Epidermal melanocyte (primary cell): Measurements from ENCODE around the gene CISTR.
"Not testable (repeated sequence)": the region's sequence is repeated elsewhere in the genome, so short reads cannot be mapped to it uniquely, and the experiment has no call there.

ENCODE experiments used
- DNase-seq: peaks from one replicate; pipeline ENCODE4 v3.0.0; 2011; ENCODE audit warnings: low spot score; ENCODE audit not compliant: insufficient read length

CISTR gene

DNA sequence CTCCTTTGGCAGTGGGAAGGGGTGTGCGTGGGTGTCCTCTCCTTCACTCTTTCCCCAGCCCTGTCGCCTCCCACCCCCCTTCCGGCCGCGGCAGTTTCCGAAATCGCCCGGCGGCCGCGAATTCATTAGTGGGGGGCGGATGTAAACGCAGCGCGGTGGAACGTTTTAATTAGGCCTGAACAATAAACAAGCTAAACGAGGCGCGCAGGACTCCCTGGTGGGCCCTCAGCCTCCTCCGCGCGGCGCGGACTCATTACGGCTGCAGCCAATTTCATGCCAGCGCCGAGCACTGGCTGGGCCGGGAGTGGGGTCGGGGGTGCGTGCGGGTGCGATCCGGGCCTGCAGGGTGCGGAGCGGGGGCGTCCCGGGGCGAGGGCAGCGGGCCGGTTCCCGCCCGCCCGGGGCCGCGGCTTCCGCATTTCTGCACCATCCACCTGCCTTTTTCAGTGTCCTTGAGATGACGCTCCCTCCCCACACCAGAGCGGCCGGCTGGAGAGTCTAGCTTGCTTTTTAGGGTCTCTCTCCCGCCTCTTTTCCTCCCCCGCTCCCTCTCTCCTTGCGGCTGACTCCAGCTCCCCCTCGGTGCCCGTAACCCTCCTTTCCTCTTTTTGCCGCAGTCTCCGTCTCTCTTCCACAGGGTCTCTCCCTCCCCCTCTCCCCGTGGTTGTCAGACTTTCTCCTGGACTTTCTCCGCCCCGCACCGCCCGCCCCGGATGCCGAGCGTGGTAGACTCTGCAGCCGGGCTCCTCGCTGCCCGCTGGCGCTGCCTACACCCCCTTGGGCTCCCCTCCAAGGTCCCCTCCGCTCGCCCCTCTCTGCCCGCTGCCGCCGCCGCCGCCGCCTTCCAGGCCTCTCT, at the start of gene CISTR:
TSS of gene CISTR (minus strand) at position 644 of the 856 bp plus-strand sequence.
- no peak for DNase-seq

DNA sequence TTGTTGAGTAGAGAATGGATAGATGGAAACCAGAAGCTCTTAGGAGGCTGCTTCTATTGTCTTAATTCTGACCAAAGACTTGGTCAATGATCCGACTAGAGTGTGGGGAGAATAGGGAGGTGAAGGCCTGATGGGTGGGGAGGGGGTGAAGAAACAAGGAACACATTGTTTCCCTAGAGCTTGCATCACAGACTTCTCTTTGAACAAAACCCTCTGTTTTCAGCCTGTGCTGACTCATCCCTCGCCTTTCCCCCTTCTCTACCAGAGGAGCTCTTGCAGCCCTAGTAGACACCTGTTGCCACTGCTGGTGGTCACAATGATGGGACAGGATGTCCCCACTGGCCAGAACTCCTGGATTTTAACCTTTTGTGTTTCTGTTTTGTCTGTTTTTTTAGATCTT, 46.8 kb upstream of the CISTR start:
- DNase-seq: no peak

DNA sequence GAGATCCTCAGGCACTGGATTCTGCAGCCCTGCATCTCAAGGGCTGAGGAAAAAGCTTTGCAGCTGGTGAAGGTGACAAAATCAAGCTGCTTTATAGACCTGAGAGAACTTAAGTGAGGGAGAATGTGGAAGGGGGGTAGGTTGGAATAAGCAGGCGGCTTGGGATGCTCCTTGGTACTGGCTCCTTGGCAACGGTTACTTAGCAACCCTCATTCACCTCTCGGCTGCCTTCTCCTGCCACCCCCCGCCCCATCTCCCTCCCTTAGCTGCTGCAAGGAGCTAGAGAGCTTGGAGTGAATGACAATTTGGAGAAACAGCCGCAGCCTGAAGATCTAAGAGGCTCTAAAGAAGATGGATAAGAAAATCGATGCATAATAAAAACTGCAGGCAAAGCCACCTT, 44.1 kb upstream of the CISTR start:
- DNase-seq: no peak

DNA sequence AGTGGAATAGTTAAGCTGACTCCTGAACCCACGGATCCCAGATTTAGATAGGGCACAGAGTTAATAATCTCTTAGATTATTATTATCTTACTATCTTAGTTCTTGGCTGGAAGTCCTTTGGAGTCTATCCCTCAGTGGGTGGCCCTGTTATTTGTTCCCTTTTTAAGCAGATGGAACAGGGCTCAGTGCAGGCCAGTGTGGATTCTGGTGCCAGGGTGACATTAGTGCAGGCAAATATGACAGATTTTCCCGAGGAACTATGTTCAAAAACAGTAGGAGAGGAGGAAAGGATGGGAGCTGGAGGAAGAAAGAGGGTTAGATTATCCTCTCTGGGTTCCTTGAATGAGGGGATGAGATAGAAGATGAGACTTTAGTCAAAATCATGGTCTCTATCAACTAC, 41.4 kb upstream of the CISTR start:
- no peak for DNase-seq

DNA sequence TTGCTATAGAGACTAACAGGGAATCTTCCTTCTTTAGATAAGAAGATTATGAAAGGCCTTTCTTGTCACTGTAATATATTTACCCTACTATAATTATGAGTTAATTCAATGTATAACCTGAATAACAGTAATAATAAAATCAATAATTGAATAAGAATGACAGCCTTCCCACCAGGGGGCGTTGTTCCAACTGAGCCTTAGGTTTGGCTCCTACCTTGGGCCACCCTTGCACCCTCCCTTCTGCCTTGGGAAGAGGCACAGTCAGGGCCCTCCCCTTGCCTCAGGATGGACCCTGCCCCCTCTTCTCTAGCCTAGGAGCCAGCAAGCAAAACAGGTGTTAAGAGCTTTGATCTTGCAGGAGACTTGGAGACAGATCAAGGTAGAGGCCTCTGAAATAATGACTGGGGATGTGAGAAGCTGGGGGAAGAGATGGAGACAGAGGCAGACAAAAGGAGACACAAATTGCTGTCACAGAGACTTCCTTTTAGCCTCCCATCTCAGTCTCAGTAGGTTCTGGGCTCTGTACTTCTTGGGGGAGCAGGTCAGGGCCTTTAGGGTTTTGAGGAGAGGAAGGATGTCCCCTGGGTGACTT, 40.1 kb upstream of the CISTR start:
- DNase-seq: no peak

DNA sequence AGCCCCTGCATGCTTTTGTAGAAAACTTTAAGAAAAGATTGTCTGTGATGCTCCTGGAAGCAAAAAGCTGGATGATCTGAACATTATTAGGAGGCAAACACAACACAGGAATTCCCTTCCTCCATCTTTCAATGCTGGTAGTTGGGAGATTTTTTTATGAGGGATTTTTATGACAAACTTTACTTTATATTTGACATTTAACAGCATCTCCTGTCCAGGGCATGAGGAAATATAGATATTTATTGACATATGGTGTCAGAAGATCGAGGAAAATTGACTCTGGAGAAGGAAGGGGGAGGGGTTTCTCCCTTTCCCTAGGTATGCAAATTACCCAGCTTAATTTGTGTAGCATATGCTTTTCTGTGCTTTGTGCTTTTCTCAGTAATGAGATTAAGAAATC, 37.8 kb upstream of the CISTR start:
- no peak for DNase-seq

DNA sequence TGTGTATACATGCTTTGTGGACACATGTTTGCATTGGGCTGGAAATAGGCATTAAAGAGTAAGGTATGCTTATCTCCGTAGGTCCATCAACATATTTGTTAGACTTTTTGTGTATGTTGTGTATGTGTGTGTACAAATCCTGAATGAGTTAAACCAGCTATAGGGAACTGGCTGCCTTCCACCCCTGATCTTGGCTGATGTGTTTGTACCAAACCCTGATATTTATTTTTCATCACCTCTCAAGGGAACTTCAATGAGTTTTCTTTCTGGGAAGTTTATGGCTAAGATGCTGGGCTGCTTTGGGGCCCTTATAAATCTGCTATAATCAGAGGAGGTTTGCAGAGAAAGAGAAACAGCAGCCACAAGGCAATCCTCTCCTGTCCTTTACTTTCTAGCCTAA, 37.1 kb upstream of the CISTR start:
- DNase-seq: no peak

DNA sequence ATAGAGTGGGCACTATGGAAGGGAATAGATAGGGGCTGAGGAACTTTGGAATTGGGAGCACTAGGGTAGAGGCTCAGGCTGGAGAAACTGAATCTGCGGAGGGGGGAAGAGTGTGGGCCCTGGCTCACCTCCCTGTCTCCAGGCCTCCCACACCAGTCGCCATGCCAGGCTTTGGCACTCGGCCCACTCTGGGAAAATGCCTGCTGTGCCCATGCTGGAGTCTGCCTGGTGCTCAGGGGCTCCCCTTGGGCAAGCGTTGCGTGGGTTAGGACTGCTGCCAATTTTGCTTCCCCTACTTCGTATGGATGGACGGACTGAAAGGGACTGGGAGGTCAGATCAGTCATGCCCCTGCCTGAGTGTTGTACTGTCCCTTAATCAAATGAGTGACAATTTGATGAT, 34.6 kb upstream of the CISTR start:
- DNase-seq: no peak

DNA sequence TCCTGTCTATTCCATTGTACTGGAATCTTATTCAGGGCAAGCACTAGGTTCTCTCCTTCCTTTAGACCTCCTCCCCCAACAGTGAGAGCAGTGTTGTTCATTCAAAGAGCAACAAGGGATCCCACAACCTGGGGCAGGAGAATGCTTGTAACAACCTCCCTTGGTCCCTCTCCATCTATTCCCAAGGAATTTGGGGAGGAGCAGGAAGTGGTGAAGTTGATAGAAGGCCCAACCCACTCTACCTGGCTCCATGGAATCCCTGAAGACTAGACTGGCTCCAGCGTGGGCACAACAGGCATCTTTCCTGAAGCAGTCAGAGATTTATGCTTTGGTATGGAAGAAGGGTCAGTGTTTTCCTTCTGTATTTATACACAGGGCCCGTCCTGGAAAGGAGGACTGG, 33.4 kb upstream of the CISTR start:
- no peak for DNase-seq

DNA sequence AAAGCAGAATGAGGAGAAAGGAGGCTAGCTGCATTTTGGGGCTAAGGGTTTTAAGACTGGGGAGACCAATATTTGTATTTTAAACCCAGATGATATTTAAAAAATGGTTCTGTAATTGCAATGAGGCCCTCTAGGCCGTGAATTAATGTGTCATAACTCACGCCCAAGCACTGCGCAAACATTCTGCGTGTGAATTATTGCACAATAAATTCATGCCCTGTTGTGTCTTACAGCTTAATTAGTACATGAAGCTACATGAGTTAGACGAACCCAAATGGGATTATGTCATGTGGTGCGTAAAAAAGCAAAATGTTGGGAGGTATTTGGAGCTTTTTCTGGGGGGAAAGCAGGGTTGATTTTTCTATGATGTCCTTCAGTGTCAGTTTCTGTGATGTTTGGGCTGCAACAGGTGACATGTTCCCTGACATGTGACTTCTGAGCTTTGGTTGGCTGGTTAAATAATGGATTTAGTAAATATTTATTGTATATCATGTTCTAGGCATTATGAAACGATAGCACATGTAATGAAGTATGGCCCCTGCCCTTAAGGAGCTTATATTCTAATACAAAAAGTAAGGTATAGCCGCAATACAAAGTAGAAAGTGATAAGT, 30.4 kb upstream of the CISTR start:
- no peak for DNase-seq

DNA sequence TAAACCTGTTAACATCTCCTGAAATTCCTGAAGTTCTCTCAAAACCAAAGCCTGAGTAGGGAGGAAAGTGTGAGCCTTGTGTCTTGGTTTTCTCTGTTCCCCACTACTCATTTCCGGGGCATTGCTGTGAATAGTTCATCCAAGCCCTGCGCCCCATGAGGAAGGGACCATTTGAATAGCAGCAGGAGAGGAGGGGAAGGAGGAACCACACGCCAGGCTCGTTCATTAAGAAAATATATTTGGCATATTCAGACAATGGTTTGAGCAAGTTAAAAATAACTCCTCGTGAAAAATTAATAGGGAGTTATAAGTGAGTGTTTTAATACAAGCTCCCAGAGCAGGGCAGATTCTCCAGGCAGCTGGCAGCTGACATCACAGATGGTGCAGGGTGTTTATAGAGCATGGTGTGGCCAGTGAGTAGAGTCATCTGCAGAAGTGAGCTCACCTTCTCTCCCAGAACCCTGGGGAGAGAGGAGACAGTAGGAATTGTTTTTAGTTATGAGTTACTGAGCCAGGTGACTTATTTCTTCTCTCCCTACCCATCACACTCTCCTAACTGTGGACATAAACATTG, 29.5 kb upstream of the CISTR start:
- DNase-seq: no peak

DNA sequence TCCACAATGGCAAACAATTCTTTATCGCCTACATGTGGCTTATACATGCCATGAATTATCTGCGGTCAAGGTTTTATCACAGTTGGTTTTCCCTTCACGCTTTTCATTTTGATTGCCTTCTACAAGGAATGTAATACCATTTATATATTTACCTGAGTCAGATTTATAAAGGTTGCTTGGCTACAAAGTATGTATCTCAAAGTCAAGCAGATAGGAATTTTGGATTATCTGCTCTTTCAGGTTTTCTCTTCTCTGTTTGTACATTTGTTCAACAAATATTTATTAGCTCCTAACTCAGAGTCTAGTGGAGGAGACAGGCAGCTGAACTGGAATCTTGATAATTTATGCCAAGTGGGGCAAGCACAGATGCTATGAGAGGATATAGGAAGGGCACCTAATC, 28.5 kb upstream of the CISTR start:
- no peak for DNase-seq

DNA sequence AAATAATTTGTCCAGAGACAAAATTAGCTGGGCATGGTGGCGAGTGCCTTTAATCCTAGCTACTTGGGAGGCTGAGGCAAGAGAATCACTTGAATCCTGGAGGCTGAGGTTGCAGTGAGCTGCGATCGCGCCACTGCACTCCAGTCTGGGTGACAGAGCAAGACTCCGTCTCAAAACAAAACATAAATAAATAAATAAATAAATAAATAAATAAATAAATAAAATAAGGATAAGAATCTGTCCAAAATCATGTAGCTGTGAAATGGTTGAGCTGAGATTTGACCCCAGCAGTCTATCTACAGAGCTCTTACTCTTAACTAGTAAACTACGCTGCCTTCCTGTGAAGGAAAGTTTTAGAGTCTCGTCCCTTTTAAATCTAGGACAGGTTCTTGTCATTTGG, 27.9 kb upstream of the CISTR start:
- not testable (repeated sequence) for DNase-seq

DNA sequence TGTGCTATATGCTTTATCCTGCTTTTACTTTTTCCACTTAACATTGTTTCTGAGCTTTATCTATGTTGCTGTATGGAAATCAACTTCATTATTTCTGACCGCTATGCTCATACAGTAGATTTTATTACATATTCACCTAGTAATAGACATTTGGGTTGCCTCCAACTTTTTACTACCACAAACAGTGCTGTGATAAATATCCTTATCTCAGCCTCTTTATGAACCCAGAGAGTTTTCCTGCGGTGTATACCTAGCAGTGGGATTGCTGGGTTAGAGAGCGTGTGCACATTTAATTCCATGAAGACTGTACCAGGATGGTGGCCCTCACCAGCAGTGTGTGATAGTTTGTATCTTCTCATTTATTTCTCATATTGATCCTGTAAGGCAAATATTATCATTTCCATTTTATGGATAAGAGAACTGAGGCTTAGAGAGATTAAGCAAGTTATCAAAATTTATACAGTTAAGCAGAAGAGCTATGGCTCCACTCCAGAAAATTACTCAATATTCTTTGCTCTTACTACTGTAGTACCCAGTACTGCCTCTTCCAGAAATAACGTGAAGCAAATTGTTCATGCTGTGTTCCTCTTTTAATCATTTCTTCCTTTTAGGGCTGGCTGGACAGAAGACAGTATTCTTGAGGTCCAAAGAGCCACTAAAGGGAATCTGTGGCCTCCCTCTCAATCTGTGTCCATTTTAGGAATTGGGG, 26.3 kb upstream of the CISTR start:
- no peak for DNase-seq

DNA sequence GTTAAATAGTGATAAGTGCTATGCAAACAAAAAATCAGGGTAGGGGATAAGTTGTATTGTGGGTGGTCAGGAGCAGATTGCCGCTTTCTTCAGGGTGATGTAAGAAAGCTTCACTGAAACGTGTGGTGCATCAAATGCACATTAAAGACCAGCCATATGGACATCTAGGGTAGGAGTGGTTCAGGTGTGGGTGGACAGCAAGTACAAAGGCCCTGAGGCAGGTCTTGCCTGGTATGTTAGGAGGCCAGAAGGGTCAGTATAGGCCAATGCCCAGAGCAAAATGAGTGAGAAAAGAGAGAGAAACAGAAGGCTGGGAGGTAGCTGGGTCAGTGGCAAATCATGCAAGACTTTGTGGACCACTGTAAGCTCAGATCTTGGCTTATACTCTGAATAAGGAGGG, 25.6 kb upstream of the CISTR start:
- no peak for DNase-seq

DNA sequence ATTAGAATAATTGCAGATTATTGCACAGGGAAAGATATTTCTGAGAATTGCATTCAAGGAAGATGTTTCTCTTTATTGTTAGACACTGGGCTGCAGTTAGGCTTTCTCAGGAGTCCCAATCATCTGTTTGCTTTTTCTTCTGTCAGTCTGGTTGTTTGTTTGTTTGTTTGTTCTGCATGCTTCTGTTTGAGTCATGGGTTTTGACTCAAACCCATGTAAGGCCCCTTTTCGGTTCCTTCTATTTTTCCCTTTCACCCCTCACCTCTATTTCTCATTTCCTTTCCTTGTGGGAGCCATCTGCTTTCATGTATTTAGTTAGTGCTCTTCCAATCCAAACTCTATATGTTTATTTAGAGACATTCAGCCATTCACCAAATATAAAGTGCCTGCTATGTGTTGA, 25.1 kb upstream of the CISTR start:
- DNase-seq: no peak

DNA sequence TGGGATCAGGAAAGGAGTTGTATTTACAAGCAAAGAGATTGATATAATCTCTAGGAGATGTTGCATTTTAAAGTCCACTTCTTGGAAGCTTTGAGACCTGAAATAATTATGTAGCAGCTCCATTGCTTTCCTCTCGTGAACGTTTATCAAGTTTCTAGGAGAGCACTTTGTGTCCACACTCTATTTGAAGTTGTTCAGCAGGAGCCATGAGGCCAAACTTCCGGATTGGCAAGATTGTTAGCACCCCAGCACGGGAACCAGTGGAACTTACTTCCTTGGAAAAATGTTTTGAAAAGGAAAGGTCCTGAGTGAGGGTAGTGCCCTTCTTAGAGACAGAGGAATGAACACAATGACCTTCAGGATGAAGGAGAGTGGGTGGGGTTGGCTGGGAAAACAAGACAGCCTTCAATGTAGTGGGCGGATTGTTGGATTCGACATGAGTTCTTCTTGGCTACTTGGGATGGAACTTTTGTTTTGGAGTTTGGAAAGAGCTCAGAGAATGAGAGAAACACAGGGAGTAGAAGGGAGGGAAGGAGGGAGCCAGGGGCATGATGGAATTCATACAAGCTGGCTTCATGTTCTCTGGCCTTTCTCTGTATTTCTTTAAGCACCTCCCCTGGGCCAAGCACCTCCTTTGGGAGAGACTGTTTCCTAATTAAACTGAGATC, 23.8 kb upstream of the CISTR start:
- DNase-seq: no peak

DNA sequence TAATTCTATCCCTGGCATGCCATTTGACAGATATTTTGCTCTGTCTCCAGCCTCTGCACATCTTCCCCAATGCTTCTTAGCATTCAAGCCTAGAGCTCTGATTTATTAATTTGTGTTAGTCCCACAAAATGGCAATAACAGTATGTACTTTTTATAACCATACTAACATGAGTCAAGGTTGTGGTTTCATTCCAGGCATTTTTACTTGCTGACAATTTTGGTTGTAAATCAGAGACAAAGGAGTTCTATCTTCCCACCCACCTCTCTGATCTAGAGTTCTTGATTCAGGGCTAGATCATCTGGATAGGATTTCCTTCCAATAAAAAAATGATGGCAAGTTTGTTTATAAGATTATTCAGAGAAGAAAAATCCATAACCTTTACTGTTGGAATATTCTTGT, 18.5 kb upstream of the CISTR start:
- peak; percentile 53 for DNase-seq

DNA sequence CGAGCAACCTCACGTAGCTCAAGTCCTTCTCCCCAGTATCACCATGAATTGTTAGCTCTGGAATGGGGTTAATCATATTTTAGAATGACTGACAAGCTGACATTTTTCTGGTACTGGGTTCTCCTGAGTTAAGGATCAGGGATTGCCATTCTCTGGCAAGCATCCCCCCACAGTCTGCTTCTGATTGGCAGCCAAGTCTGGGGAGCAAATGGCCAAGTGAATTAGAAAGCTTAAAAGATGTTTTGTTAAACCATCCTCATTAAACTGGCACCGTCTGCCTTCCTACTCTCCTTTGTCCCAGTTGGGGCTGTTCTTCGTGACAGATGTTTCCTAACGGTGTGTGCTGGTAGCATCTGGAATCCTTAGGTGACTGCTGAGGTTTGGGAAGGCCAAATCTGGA, 17.2 kb upstream of the CISTR start:
- no peak for DNase-seq

DNA sequence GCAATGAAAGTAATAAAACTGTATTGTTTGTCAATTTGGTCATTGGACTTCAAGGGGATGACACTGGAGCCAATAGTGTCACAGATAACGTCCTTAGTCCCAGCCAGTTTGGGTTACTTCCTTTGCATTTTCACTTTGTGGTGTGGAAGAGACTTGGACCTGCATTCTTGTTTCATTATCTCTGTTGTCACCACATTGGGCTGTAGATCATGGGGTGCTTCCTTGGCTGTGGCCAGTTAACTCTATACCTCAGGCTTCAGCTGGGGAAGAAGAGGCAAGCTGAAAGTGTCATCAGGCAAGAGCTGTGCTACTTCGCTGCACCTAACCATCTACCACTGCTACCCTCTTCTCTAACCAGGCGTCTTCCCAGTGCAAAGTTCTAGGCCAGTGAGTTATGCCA, 15.1 kb upstream of the CISTR start:
- DNase-seq: no peak

DNA sequence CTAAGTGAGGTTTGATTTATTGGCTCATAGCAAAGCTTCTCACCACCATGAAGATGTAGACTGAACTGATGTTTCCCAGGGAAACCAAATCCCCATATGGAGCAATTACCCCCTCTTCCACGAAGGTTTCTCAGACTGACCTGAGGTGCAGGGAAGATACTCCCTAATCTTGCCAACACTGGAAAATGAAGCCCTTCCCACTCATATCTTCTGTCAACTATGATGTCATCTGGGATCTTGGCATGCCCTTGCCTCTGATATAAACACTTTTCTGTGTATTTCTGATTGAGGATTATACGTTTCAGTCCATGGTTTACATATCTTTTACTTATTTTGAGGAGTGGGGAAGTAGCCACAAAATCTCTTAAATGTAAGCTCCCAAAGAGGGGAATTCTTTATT, 14.1 kb upstream of the CISTR start:
- no peak for DNase-seq
